PC-3 (cell line): Measurements from ENCODE around the gene HNRNPH1.

Experiments
- CTCF ChIP-seq: fragments of 300-600 bp; sonication (generic); conservative IDR thresholded peaks from 2 replicates; pipeline ENCODE4 v1.5.1; 2017; ENCODE audit warnings: antibody characterized with exemption, low read depth, mild to moderate bottlenecking, low read length
- EZH2 ChIP-seq: fragments of 300-600 bp; sonication (generic); IDR thresholded peaks from one replicate; pipeline ENCODE4 v1.6.1; 2017; ENCODE audit warnings: antibody characterized with exemption, mild to moderate bottlenecking, low read length; ENCODE audit not compliant: unreplicated experiment

DNA sequence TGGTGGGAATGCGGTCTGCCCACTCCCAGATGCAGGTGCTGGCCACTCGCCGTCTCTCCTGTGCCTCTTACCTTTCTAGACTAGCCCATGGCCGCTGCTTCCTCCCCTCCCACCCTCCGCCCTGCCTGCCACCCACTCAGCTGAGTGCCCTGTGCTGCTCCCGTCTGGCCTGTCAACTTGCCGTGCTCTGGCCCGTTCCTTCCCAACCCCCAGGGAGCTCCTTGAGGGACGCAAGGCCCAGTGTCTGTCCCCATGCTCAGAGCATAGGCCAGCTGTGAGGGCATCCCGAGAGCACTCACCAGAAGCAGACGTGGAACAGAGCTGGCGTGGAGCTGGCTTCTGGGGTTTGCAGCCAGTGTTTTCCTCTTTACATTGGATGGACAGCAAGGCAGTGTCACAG, 20.2 kb downstream of the HNRNPH1 start:
- TF ChIP-seq CTCF, result no peak
- TF ChIP-seq EZH2, result no peak
